Karpas-422 (cell line): ENCODE measurements around the gene FUT6. TPM values are rescaled to one million over a fixed set of nuclear protein-coding genes. Genes with fewer than 3 reads are reported as not detected.

Source experiments
- DNase-seq: peaks from one replicate; pipeline ENCODE4 v3.0.0-alpha.2; 2015
- H2AFZ ChIP-seq: fragments of 200-600 bp; sonication (generic); 2 replicates; pipeline ENCODE4 v1.6.1; 2014; ENCODE audit warnings: antibody characterized with exemption, low read length, mixed read lengths
- H3K27ac ChIP-seq: fragments of 200-600 bp; sonication (generic); 2 replicates; pipeline ENCODE4 v1.5.1; 2014; ENCODE audit warnings: mild to moderate bottlenecking, low read length, moderate library complexity
- H3K27me3 ChIP-seq: fragments of 200-600 bp; sonication (generic); 2 replicates; pipeline ENCODE4 v1.6.1; 2014; ENCODE audit warnings: low read length, mixed read lengths
- H3K36me3 ChIP-seq: fragments of 200-600 bp; sonication (generic); 2 replicates; pipeline ENCODE4 v1.6.1; 2014; ENCODE audit warnings: low read length, mixed read lengths; ENCODE audit not compliant: insufficient read depth
- H3K4me1 ChIP-seq: fragments of 200-600 bp; sonication (generic); 2 replicates; pipeline ENCODE4 v1.6.1; 2014; ENCODE audit warnings: mild to moderate bottlenecking, low read length, mixed read lengths
- H3K4me2 ChIP-seq: fragments of 200-600 bp; sonication (generic); 2 replicates; pipeline ENCODE4 v1.6.1; 2014; ENCODE audit warnings: low read length, low read depth, mild to moderate bottlenecking; ENCODE audit not compliant: poor library complexity, severe bottlenecking
- H3K4me3 ChIP-seq: fragments of 200-600 bp; sonication (generic); 2 replicates; pipeline ENCODE4 v1.5.1; 2014; ENCODE audit warnings: mild to moderate bottlenecking, antibody characterized with exemption, low read length, mixed read lengths
- H3K79me2 ChIP-seq: fragments of 200-600 bp; sonication (generic); 2 replicates; pipeline ENCODE4 v1.6.1; 2014; ENCODE audit warnings: mild to moderate bottlenecking, low read length, mixed read lengths
- H3K9ac ChIP-seq: fragments of 200-600 bp; sonication (generic); 2 replicates; pipeline ENCODE4 v1.6.0; 2014; ENCODE audit warnings: low read length
- H3K9me2 ChIP-seq: fragments of 200-600 bp; sonication (generic), shearing (Covaris generic); replicated peaks from 2 replicates; pipeline ENCODE4 v1.6.0; 2014; ENCODE audit warnings: mild to moderate bottlenecking, low read length, moderate library complexity; ENCODE audit not compliant: insufficient read depth
- H3K9me3 ChIP-seq: fragments of 300-700, 200-600 bp; sonication (generic); 2 replicates; pipeline ENCODE4 v1.6.1; 2014; ENCODE audit warnings: low read length, mixed read lengths
- H4K20me1 ChIP-seq: fragments of 200-600 bp; sonication (generic); 2 replicates; pipeline ENCODE4 v1.6.1; 2014; ENCODE audit warnings: mild to moderate bottlenecking, antibody characterized with exemption, low read length, low read depth; ENCODE audit not compliant: insufficient read depth
- total RNA-seq: library from RNA; depleted of rRNA; stranded (reverse); fragments of >200 nt; shearing (Covaris generic); gene quantifications from 2 replicates; pipeline ENCODE4 v1.2.3, GENCODE V29; 2014; ENCODE audit warnings: low replicate concordance

Gene FUT6
- total RNA-seq, 1 experiment from 2014 or later = not detected

- H3K4me2 ChIP-seq = no peak overlapping the region
- no peaks in the 10 kb centered on the region for H4K20me1 ChIP-seq
- no peak overlapping the region for H2AFZ ChIP-seq
- no peak overlapping the region for H3K27ac ChIP-seq
- no peak overlapping the region for H3K4me3 ChIP-seq
- H3K9ac ChIP-seq = no peak overlapping the region
- no peak for DNase-seq
- H3K4me1 ChIP-seq = peaks cover 6% of the 10 kb centered on the region
- no peaks in the 10 kb centered on the region for H3K27me3 ChIP-seq
- H3K36me3 ChIP-seq = no peaks in the 10 kb centered on the region
- H3K9me3 ChIP-seq = no peaks in the 10 kb centered on the region
- no peaks in the 10 kb centered on the region for H3K79me2 ChIP-seq
- H3K9me2 ChIP-seq = no peaks in the 10 kb centered on the region
Measured at GRCh38 chr19:5826531-5827341, 12.8 kb downstream of the FUT6 start.

GRCh38 chr19:5825178-5825577 is 14.3 kb downstream of the FUT6 start:
- Histone ChIP-seq H3K36me3 (no peaks in the 10 kb centered on the region), H3K4me2 (no peak overlapping the region), H3K9ac (no peak overlapping the region), H3K27ac (no peak overlapping the region), H4K20me1 (no peaks in the 10 kb centered on the region), H3K4me1 (peaks cover 7% of the 10 kb centered on the region), H3K79me2 (no peaks in the 10 kb centered on the region), H3K4me3 (no peak overlapping the region), H3K9me2 (no peaks in the 10 kb centered on the region), H3K27me3 (no peaks in the 10 kb centered on the region), H3K9me3 (no peaks in the 10 kb centered on the region), H2AFZ (no peak overlapping the region)
- no peak for DNase-seq

- Histone ChIP-seq H3K27ac (no peak overlapping the region), H3K4me3 (no peak overlapping the region), H3K4me2 (no peak overlapping the region), H3K9me3 (no peaks in the 10 kb centered on the region), H3K9ac (no peak overlapping the region), H3K27me3 (no peaks in the 10 kb centered on the region), H3K79me2 (no peaks in the 10 kb centered on the region), H2AFZ (no peak overlapping the region), H3K36me3 (no peaks in the 10 kb centered on the region), H4K20me1 (no peaks in the 10 kb centered on the region), H3K4me1 (peaks cover 7% of the 10 kb centered on the region), H3K9me2 (no peaks in the 10 kb centered on the region)
- DNase-seq = no peak
Measured at GRCh38 chr19:5824751-5825150, 14.8 kb downstream of the FUT6 start.

GRCh38 chr19:5823579-5824281 is 15.8 kb downstream of the FUT6 start:
- H3K9me3 ChIP-seq = no peaks in the 10 kb centered on the region
- no peak for DNase-seq
- H3K27ac ChIP-seq = no peak overlapping the region
- H3K4me1 ChIP-seq = peaks cover 7% of the 10 kb centered on the region
- H4K20me1 ChIP-seq = no peaks in the 10 kb centered on the region
- H3K4me2 ChIP-seq = no peak overlapping the region
- H3K79me2 ChIP-seq = no peaks in the 10 kb centered on the region
- no peaks in the 10 kb centered on the region for H3K36me3 ChIP-seq
- no peak overlapping the region for H3K9ac ChIP-seq
- H3K27me3 ChIP-seq = no peaks in the 10 kb centered on the region
- H3K9me2 ChIP-seq = no peaks in the 10 kb centered on the region
- H3K4me3 ChIP-seq = no peak overlapping the region
- H2AFZ ChIP-seq = no peak overlapping the region

- no peaks in the 10 kb centered on the region for H3K79me2 ChIP-seq
- no peaks in the 10 kb centered on the region for H3K9me2 ChIP-seq
- DNase-seq = peak; percentile 56
- H3K4me2 ChIP-seq = no peak overlapping the region
- H3K4me3 ChIP-seq = no peak overlapping the region
- H3K27me3 ChIP-seq = no peaks in the 10 kb centered on the region
- no peaks in the 10 kb centered on the region for H3K36me3 ChIP-seq
- peaks cover 7% of the 10 kb centered on the region for H3K4me1 ChIP-seq
- H4K20me1 ChIP-seq = no peaks in the 10 kb centered on the region
- no peak overlapping the region for H3K27ac ChIP-seq
- H3K9me3 ChIP-seq = no peaks in the 10 kb centered on the region
- no peak overlapping the region for H2AFZ ChIP-seq
- no peak overlapping the region for H3K9ac ChIP-seq
Measured at GRCh38 chr19:5822181-5822844, 17.2 kb downstream of the FUT6 start.

GRCh38 chr19:5821521-5822180 is 17.9 kb downstream of the FUT6 start:
- no peak overlapping the region for H3K27ac ChIP-seq
- no peak overlapping the region for H3K4me2 ChIP-seq
- H4K20me1 ChIP-seq = no peaks in the 10 kb centered on the region
- DNase-seq = no peak
- no peaks in the 10 kb centered on the region for H3K36me3 ChIP-seq
- H3K9me2 ChIP-seq = no peaks in the 10 kb centered on the region
- H3K4me1 ChIP-seq = peaks cover 7% of the 10 kb centered on the region
- no peak overlapping the region for H3K9ac ChIP-seq
- H3K79me2 ChIP-seq = no peaks in the 10 kb centered on the region
- no peaks in the 10 kb centered on the region for H3K27me3 ChIP-seq
- no peaks in the 10 kb centered on the region for H3K9me3 ChIP-seq
- no peak overlapping the region for H3K4me3 ChIP-seq
- no peak overlapping the region for H2AFZ ChIP-seq

GRCh38 chr19:5820785-5821184 is 18.7 kb downstream of the FUT6 start:
- no peak overlapping the region for H3K4me2 ChIP-seq
- no peaks in the 10 kb centered on the region for H3K79me2 ChIP-seq
- H3K9ac ChIP-seq = no peak overlapping the region
- no peak for DNase-seq
- H3K27me3 ChIP-seq = no peaks in the 10 kb centered on the region
- peaks cover 7% of the 10 kb centered on the region for H3K4me1 ChIP-seq
- H3K36me3 ChIP-seq = no peaks in the 10 kb centered on the region
- H3K27ac ChIP-seq = no peak overlapping the region
- H3K9me3 ChIP-seq = no peaks in the 10 kb centered on the region
- no peak overlapping the region for H3K4me3 ChIP-seq
- H2AFZ ChIP-seq = no peak overlapping the region
- no peaks in the 10 kb centered on the region for H4K20me1 ChIP-seq
- no peaks in the 10 kb centered on the region for H3K9me2 ChIP-seq

GRCh38 chr19:5818594-5818993 is 20.9 kb downstream of the FUT6 start:
- no peak for DNase-seq
- no peaks in the 10 kb centered on the region for H3K79me2 ChIP-seq
- H3K4me1 ChIP-seq = peaks cover 7% of the 10 kb centered on the region
- H4K20me1 ChIP-seq = no peaks in the 10 kb centered on the region
- H3K27me3 ChIP-seq = no peaks in the 10 kb centered on the region
- no peak overlapping the region for H3K4me3 ChIP-seq
- H3K4me2 ChIP-seq = no peak overlapping the region
- H3K36me3 ChIP-seq = no peaks in the 10 kb centered on the region
- H3K9me2 ChIP-seq = no peaks in the 10 kb centered on the region
- no peak overlapping the region for H3K9ac ChIP-seq
- H2AFZ ChIP-seq = no peak overlapping the region
- H3K9me3 ChIP-seq = no peaks in the 10 kb centered on the region
- H3K27ac ChIP-seq = no peak overlapping the region
